Measurements from ENCODE around the gene MSI1.

Gene MSI1

DNA sequence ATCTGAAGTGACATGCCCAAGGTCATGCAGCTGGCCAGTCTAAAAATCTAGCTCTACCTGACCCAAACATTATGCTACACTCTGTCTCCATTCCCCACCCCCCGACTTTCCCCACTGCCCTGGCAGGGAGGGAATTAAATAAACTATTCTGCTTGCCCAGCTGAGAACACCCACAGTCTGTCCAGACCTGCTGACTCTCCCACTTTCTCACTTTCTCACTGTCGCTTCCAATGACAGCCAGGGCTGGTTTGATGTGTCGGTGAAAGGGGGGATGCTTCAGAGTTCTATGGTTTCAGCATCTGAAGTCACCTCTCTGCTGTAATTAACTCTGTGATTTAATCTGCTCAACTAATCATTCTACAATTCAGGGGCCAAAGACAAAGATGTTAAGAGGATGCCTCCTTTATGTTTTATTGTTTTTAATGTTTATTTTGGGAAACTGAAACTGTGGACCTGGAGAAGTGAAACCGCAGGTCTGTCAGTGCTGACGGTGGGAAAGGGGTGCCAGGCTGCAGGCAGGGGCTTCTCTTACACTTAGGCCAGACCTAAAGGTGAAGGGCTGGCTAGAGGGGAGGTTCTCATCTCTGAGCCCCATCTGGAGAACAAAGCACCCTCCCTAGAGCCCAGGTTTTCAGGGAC, 8.1 kb upstream of the MSI1 start:
- no peak for DNase-seq (ENCODE audit: low spot score)

DNA sequence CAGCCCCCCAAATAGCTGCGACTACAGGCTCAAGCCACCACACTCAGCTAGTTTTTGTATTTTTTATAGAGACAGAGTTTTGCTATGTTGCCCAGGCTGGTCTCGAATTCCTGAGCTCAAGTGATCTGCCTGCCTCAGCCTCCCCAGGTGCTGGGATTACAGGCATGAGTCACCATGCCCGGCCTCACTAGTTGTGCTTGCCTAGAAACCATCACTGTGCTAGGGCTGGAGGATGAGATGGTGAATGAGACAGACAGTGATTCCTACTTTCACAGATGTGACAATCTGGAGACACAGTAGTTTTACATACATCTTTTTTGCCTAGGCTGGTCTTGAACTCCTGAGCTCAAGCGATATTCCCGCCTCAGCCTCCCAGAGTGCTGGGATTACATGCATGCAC, 7.5 kb upstream of the MSI1 start:
- DNase-seq (ENCODE audit: low spot score) = no peak

- no peak for DNase-seq (ENCODE audit: low spot score)
Measured at GRCh38 chr12:120376009-120376408, 7.0 kb upstream of the MSI1 start.

DNA sequence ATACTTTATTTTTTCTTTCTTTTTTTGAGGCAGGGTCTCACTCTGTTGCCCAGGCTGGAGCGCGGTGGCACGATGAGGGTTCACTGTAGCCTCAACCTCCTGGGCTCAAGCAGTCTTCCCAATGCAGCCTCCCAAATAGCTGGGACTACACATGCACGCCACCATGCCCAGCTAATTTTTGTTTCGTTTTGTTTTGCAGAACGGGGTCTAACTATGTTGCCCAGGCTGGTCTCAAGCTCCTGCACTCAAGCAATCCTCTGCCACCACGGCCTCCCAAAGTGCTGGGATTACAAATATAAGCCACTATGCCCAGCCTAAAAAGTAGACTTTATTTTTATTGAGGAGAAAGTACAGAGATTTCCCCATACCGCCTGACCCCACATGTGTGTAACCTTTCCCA, 4.7 kb upstream of the MSI1 start:
- DNase-seq (ENCODE audit: low spot score) = no peak

DNA sequence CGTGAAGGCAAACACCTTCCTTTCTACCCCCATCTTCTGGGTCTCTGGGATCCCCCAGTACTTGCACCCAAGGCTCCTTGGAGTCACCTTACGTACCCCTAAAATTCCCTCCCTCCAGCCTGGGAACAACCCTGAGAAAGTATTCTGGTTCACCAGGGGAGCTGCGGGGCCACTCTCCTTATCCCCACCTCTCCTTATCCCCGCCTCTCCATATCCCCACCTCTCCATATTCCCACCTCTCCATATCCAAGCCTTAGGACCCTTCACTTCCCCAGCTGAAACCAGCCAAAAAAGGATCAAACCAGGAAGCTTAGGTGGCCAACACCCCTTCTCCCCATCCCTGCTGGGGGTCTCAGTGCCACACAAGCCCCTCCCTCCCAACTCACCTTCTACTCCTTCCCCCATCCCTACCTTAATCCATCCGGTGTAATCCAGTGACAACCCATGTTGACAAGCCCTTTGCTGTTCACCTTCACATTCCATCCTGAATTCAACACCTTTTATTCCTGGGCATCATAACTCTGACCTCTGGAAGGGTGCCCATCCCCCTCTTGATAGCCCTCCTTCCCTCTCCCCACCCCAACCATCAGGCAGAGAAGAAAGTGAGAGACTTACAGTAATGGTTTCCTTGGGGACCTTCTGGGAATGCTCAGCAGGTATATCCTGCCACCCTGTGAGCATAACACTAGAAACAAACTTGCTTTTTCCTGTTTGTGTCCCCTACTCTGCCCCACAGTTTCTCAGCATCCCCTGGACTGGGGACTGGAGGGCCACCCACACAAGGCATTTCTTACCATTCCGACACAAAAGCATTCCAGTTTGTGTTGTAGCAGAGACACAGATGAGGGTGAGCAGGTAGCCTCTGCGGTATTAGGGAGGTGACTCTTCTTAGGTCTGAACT, 1.6 kb upstream of the MSI1 start:
- no peak for DNase-seq (ENCODE audit: low spot score)

DNA sequence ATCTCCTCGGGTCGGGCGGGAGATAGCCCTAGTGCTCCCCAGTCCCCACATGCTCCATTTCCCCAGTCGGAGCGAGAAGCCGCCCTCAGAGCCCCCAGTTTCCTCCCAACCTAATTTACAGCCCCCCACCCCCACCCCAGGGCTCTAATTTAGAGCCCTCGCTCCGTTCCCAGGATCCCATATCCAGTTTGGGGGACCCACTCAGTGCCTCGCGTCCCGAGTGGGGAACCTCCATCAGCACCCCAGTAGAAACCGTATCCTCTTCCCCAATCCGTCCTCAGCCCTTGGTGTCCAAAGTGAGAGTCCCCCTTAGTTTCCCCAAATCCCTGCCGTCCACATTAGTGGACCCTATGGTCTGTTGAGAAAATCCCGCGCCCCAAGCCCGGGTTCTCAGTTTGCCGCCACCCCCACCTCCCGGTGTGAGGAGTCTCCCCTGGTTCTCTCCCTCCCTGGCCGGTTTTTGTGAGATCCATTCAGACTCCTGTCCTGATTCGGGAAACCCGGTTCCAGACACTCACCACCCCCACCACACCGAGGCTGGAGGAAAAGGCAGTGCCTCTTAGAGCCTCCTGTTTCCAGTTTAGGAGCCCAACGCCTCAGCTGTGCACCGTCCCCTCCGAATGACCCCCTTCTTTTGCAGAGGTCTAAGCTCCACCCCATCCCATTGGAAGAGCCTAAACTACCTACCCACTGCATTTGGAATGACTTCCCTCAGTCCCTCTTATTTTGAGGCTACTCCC, 809 bp upstream of the MSI1 start:
- no peak for DNase-seq (ENCODE audit: low spot score)

GRCh38 chr12:120367924-120368788, 808 bp downstream of the MSI1 start:
- peak; percentile 37 for DNase-seq (ENCODE audit: low spot score)

GRCh38 chr12:120367233-120367923, 1.6 kb downstream of the MSI1 start:
- peak; percentile 50 for DNase-seq (ENCODE audit: low spot score)

DNA sequence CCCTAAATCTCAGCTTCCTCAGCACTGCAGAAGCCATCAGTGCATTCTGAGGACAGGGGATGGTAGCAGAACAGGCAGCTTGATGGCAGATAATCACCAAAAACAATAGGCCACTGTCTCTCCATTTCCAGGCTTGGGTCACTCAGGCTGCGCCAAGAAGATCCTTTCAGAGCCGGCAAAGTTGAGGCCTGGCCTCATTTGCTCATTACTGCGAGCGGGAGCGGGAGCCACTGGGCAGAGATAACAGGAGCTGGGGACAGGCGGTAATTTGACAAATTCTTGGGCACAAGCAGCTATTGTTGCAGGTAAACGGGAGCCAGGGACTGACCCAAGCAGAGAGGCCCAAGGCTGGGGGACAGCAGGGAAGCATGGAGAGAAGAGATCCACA, 2.1 kb downstream of the MSI1 start:
- DNase-seq (ENCODE audit: low spot score) = no peak

- no peak for DNase-seq (ENCODE audit: low spot score)
Measured at GRCh38 chr12:120366341-120366705, 2.6 kb downstream of the MSI1 start.

DNA sequence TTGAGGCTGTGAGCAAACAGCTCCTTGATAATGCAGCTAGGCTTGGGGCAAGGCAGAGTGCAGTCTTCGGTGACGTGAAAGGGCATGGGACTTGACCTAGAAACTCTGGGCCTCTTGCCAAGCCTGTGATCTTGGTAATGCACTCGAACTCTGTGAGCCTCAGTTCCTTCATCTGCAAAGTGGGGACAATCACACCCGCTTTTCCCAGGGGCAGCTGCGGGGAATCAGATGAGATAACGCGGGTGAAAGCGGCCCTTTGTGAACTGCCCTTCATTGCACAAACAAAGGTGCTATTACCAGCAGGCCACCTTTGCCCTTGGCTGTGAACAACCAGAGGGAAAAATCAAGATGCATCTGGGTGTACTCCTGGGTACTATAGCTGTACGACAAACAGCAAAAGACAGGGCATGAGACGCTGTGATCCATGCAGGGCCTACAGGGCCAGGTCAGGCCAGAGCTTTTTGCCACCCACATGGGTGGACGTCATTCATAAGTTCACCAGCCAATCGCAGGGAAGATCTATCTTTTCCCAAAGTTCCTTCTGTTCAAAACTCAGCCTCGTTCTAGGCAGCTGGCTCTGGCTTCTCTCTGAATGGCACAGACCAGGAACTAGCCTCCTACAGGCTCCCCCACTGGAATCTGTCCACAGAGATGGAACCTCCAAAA, 3.2 kb downstream of the MSI1 start:
- DNase-seq (ENCODE audit: low spot score) = no peak

GRCh38 chr12:120364487-120364886, 4.5 kb downstream of the MSI1 start:
- no peak for DNase-seq (ENCODE audit: low spot score)

DNA sequence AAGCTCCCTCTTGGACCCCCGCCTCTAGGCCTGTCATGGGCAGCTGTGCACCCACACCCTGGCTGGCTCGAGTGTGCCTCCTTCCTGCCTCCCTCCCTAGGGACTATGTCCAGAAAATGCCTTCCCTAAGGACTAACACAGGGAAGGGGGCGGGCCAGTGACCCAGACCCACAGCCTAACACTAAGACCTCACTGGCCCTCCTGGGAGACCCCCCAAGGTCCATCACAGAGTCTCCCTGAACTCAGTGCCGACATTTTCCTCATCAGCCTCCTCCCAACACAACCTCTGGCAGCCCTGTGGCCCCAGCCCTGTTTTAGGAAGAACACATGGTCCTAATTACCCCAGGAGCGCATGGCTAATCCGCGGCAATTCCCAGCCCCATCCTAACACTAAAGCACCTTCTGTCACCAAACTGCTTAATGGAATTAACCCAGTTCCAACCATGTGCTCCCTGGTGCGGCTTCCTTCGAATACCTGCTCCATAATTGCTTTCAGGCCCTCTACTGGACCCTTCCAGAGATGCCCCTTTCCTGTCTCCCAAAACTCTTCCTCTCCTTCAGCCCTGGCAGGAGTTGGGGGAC, 5.6 kb downstream of the MSI1 start:
- no peak for DNase-seq (ENCODE audit: low spot score)

DNA sequence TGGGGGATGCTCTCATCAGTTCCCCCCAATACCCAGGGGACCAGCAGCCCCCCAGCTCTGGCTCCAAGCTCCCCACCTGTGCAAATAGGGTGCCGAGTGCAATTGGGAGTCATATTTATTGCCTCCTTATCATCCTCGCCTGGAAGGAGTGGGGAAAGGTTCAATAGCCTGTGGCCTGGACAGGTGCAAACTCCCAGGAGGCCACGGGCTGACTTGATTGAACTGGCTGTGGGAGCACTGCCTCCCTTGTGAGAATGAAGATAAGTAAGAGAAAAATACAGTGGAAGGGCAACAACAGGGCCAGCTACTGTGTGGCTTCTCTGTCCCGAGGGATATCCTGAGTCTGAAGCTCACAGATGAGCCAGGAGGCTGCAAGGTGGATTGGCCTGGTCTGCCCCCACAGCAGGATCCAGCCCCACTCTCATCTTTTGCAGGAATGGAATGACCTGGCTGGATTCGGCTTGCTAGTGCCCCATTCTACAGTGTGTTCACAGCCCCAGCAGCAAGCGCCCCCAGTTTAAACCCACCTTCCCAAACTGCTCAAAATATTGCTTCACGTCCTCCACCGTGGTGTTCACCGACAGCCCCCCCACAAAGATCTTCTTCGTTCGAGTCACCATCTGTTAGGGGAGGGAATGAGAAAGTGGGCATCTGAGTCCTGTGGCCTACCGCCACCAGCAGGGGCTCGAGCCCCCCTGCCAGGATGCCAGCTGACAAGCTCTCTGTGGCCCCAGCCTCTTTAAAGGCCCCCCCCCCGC, 6.3 kb downstream of the MSI1 start:
- DNase-seq (ENCODE audit: low spot score) = no peak

GRCh38 chr12:120361506-120362208, 7.3 kb downstream of the MSI1 start:
- peak; percentile 99 for DNase-seq (ENCODE audit: low spot score)

GRCh38 chr12:120359128-120359527, 9.8 kb downstream of the MSI1 start:
- no peak for DNase-seq (ENCODE audit: low spot score)

DNA sequence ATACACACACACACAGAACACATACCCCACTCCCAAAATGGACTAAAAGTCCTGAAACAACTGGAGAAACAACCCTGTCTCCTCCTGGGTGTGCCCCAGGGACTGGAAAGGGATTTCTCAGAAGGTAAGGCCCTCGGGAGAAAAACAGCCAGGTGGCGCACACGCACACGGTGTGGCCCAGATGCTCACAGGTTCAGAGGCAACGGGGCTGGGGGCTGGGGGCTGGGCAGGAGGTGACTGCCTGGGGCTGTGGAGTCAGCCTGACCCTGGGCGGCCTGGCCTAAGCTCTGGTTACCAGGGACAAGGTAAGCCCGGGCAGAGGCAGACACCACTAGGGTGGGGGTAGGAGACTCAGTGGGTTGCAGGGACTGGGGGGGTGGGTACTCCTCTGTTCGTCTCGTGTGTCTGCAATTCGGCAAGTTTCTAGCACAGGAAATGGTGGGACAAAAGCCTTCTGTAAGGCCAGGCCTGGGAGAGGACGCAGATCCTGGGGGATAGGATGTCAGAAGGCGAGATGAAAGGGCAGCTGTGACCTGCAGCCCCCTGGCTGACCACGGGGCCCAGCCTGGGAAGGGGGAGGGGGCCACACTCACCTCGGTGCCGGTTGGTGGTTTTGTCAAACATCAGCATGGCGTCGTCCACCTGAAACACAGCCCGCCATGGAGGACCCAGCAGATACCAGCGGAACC, 10.4 kb downstream of the MSI1 start:
- DNase-seq (ENCODE audit: low spot score) = peak; percentile 60

DNA sequence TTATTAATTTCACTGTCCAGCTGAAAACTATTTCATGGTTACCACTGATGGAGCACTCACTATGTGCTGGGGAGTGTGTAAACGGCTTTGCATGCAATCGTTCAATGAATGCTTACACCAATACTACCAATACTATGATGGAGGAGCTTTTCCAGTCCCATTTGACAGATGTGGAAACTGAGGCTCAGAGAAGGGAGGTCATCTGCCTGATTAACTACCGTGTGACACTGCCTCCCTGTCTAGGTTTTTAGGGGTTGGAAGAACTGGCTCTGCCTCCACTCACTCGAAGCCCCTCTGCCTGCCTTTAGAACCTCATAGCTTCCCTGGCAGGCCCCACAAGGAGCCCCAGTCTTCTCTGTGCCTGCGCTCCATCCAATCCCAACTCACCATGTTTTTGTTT, 11.9 kb downstream of the MSI1 start:
- no peak for DNase-seq (ENCODE audit: low spot score)

Measured in iPS-NIHi11 (cell line).